Activated B cell treated with CpG ODN at 0.5 μM for 24 hours (primary cell): ENCODE results near the gene C5orf15. TPM values are rescaled to one million over a fixed set of nuclear protein-coding genes. Genes with fewer than 3 reads are reported as not detected.

Experiments
- ATAC-seq: fragments of 200-7000 bp; cut with Tn5 transposase; one replicate; pipeline ENCODE4 v1.10.0; 2021; ENCODE audit warnings: low read depth, mild to moderate bottlenecking, moderate library complexity
- CTCF ChIA-PET: fragments of 350-600 bp; sonication (Branson Sonifier 250); formaldehyde crosslinking; loops from one replicate; lab custom pipeline; 2021; ENCODE audit warnings: antibody characterized with exemption; lab: Charles Lee
- POLR2A ChIA-PET: fragments of 350-600 bp; sonication (Branson Sonifier 250); formaldehyde crosslinking; loops from one replicate; lab custom pipeline; 2021; ENCODE audit warnings: antibody characterized with exemption; lab: Charles Lee
- DNase-seq: peaks from one replicate; pipeline ENCODE4 v3.0.0; 2022
- H3K27ac Mint-ChIP-seq: one replicate; pipeline ENCODE4 v1.8.0; 2020; ENCODE audit warnings: mixed read lengths
- H3K27me3 Mint-ChIP-seq: one replicate; pipeline ENCODE4 v1.8.0; 2021; ENCODE audit warnings: mixed read lengths
- H3K36me3 Mint-ChIP-seq: one replicate; pipeline ENCODE4 v1.8.0; 2021; ENCODE audit warnings: low read depth, mixed read lengths
- H3K4me1 Mint-ChIP-seq: one replicate; pipeline ENCODE4 v1.8.0; 2021; ENCODE audit warnings: mixed read lengths
- H3K4me3 Mint-ChIP-seq: one replicate; pipeline ENCODE4 v1.8.0; 2020; ENCODE audit warnings: mild to moderate bottlenecking, mixed read lengths
- H3K9me3 Mint-ChIP-seq: one replicate; pipeline ENCODE4 v1.8.0; 2020; ENCODE audit warnings: mixed read lengths
- CTCF ChIP-seq: fragments of 200-600 bp; IDR thresholded peaks from one replicate; pipeline ENCODE4 v1.8.0; 2022; ENCODE audit warnings: antibody characterized with exemption, mild to moderate bottlenecking
- intact Hi-C: fragments of 100-400 bp; cut with micrococcal nuclease; formaldehyde crosslinking; loops from one replicate; pipeline ENCODE4 v1.15.1; 2024
- total RNA-seq: library from RNA; stranded (reverse); gene quantifications from 2 replicates; pipeline ENCODE4 v1.2.3, GENCODE V29; 2022

Gene C5orf15
- total RNA-seq, 1 donor from 2014 or later: 25.7 TPM

- Mint-ChIP-seq H3K36me3 (no peaks in the 10 kb centered on the region), H3K27me3 (no peaks in the 10 kb centered on the region), H3K27ac (no peak overlapping the region), H3K4me1 (peaks cover 50% of the 10 kb centered on the region), H3K9me3 (no peaks in the 10 kb centered on the region), H3K4me3 (peak overlapping the region; percentile 16)
- TF ChIP-seq CTCF: no peak
- ChIA-PET POLR2A (interaction anchor here (0.6 kb wide), 1 partner anchor 9 kb away, joined by 10 read pairs; no protein-coding TSS in a partner anchor), CTCF (interaction anchor here (0.9 kb wide), 1 partner anchor 25 kb away, joined by 3 read pairs; no protein-coding TSS in a partner anchor)
- intact Hi-C loops: no loop called here
- ATAC-seq (no peak), DNase-seq (no peak)
Measured at GRCh38 chr5:133919148-133920136, 49.0 kb downstream of the C5orf15 start.

GRCh38 chr5:133918731-133919130 lies 49.7 kb downstream of the C5orf15 start:
- Mint-ChIP-seq H3K4me1 (peaks cover 43% of the 10 kb centered on the region), H3K9me3 (no peaks in the 10 kb centered on the region), H3K27me3 (no peaks in the 10 kb centered on the region), H3K36me3 (no peaks in the 10 kb centered on the region), H3K27ac (no peak overlapping the region), H3K4me3 (no peak overlapping the region)
- DNase-seq: no peak
- no peak for TF ChIP-seq CTCF
- POLR2A ChIA-PET: no interaction called here
- no peak for ATAC-seq
- intact Hi-C loops: no loop called here
- CTCF ChIA-PET: no interaction called here

- no peaks in the 10 kb centered on the region for H3K9me3 Mint-ChIP-seq
- no peaks in the 10 kb centered on the region for H3K27me3 Mint-ChIP-seq
- DNase-seq (no peak), ATAC-seq (no peak)
- no peak for TF ChIP-seq CTCF
- ChIA-PET CTCF (no interaction called here), POLR2A (no interaction called here)
- H3K27ac Mint-ChIP-seq: no peak overlapping the region
- intact Hi-C loops: no loop called here
- no peak overlapping the region for H3K4me3 Mint-ChIP-seq
- peaks cover 42% of the 10 kb centered on the region for H3K4me1 Mint-ChIP-seq
- H3K36me3 Mint-ChIP-seq: no peaks in the 10 kb centered on the region
Measured at GRCh38 chr5:133918316-133918715, 50.1 kb downstream of the C5orf15 start.

- H3K27me3 Mint-ChIP-seq: no peaks in the 10 kb centered on the region
- POLR2A ChIA-PET: no interaction called here
- peaks cover 42% of the 10 kb centered on the region for H3K4me1 Mint-ChIP-seq
- DNase-seq (no peak), ATAC-seq (no peak)
- TF ChIP-seq CTCF: no peak
- no peak overlapping the region for H3K27ac Mint-ChIP-seq
- CTCF ChIA-PET: no interaction called here
- no peaks in the 10 kb centered on the region for H3K36me3 Mint-ChIP-seq
- intact Hi-C loops: loop anchor here (2.0 kb wide), 1 partner anchor 13 kb away; no protein-coding TSS in a partner anchor
- no peaks in the 10 kb centered on the region for H3K9me3 Mint-ChIP-seq
- H3K4me3 Mint-ChIP-seq: no peak overlapping the region
Measured at GRCh38 chr5:133917785-133918184, 50.6 kb downstream of the C5orf15 start.

- ChIA-PET CTCF (no interaction called here), POLR2A (interaction anchor here (0.6 kb wide), 1 partner anchor 811 kb away, joined by 12 read pairs; no protein-coding TSS in a partner anchor)
- no peak overlapping the region for H3K4me3 Mint-ChIP-seq
- no peak for TF ChIP-seq CTCF
- peaks cover 35% of the 10 kb centered on the region for H3K4me1 Mint-ChIP-seq
- no peaks in the 10 kb centered on the region for H3K36me3 Mint-ChIP-seq
- intact Hi-C loops: loop anchor here (2.0 kb wide), 1 partner anchor 14 kb away; no protein-coding TSS in a partner anchor
- ATAC-seq (no peak), DNase-seq (no peak)
- no peaks in the 10 kb centered on the region for H3K9me3 Mint-ChIP-seq
- H3K27ac Mint-ChIP-seq: no peak overlapping the region
- H3K27me3 Mint-ChIP-seq: no peaks in the 10 kb centered on the region
Measured at GRCh38 chr5:133916914-133917313, 51.5 kb downstream of the C5orf15 start.
